IMR-90 (cell line): ENCODE data around the gene HS3ST2. TPM values are rescaled to one million over a fixed set of nuclear protein-coding genes. Genes with fewer than 3 reads are reported as not detected.

ENCODE experiments used
- ATAC-seq: fragments of 200-7000 bp; cut with Tn5 transposase; 2 replicates; pipeline ENCODE4 v1.9.1; 2020; ENCODE audit warnings: low read depth, mild to moderate bottlenecking, moderate library complexity
- BruUV-seq: library from RNA; stranded (reverse); fragments of 400-500 nt; replicated peaks from 2 replicates; lab custom pipeline; 2021; lab: Mats Ljungman, UMichigan
- CTCF ChIA-PET: fragments of 300-600 bp; formaldehyde crosslinking; extraction: SDS; loops from one replicate; lab custom pipeline; 2021; ENCODE audit warnings: antibody characterized with exemption; lab: Yijun Ruan, JAX
- POLR2A ChIA-PET: fragments of 300-600 bp; sonication (Branson Sonifier 250); formaldehyde crosslinking; loops from one replicate; lab custom pipeline; 2022; ENCODE audit warnings: antibody characterized with exemption; ENCODE audit not compliant: unreplicated experiment; lab: Charles Lee
- DNase-seq: peaks from one replicate; pipeline ENCODE4 v3.0.0; 2013
- H2AFZ ChIP-seq: replicated peaks from 2 replicates; pipeline ENCODE3; 2013; ENCODE audit warnings: low read length, mild to moderate bottlenecking; ENCODE audit not compliant: poor library complexity
- H2AK5ac ChIP-seq: 2 replicates; pipeline ENCODE4 v1.6.1; 2013; ENCODE audit warnings: low read depth, low read length, inconsistent platforms
- H2AK9ac ChIP-seq: replicated peaks from 2 replicates; pipeline ENCODE3; 2013; ENCODE audit warnings: mild to moderate bottlenecking, low read depth, low read length, moderate library complexity; ENCODE audit not compliant: poor library complexity
- H2BK120ac ChIP-seq: 2 replicates; pipeline ENCODE4 v1.6.1; 2013; ENCODE audit warnings: low read depth, low read length, inconsistent platforms
- H2BK15ac ChIP-seq: 3 replicates; pipeline ENCODE4 v1.6.1; 2013; ENCODE audit warnings: low read depth, low read length, inconsistent platforms
- H2BK20ac ChIP-seq: 2 replicates; pipeline ENCODE4 v1.6.1; 2013; ENCODE audit warnings: low read depth, mild to moderate bottlenecking, inconsistent platforms, low read length, moderate library complexity
- H2BK5ac ChIP-seq: 2 replicates; pipeline ENCODE4 v1.6.1; 2013; ENCODE audit warnings: mild to moderate bottlenecking, low read depth, low read length, inconsistent platforms; ENCODE audit not compliant: poor library complexity, severe bottlenecking
- H3K14ac ChIP-seq: replicated peaks from 2 replicates; pipeline ENCODE4 v1.6.1; 2013; ENCODE audit warnings: low read depth, low read length, inconsistent platforms
- H3K18ac ChIP-seq: 2 replicates; pipeline ENCODE4 v1.6.1; 2013; ENCODE audit warnings: low read depth, low read length, control low read depth
- H3K23ac ChIP-seq: 2 replicates; pipeline ENCODE4 v1.6.1; 2013; ENCODE audit warnings: low read depth, low read length, inconsistent platforms
- H3K27ac ChIP-seq: 2 replicates; pipeline ENCODE4 v1.5.1; 2013; ENCODE audit warnings: mild to moderate bottlenecking, control low read depth, low read length; ENCODE audit not compliant: insufficient read depth
- H3K27me3 ChIP-seq: 2 replicates; pipeline ENCODE4 v1.6.1; 2013; ENCODE audit warnings: low read length; ENCODE audit not compliant: control insufficient read depth, insufficient read depth
- H3K36me3 ChIP-seq: 2 replicates; pipeline ENCODE4 v1.6.1; 2013; ENCODE audit warnings: low read length, mixed read lengths; ENCODE audit not compliant: control insufficient read depth, insufficient read depth
- H3K4ac ChIP-seq: 2 replicates; pipeline ENCODE4 v1.6.1; 2013; ENCODE audit warnings: low read depth, low read length, inconsistent platforms
- H3K4me1 ChIP-seq: 2 replicates; pipeline ENCODE4 v1.6.1; 2013; ENCODE audit warnings: low read length, mixed read lengths; ENCODE audit not compliant: control insufficient read depth, insufficient read depth
- H3K4me2 ChIP-seq: 2 replicates; pipeline ENCODE4 v1.6.1; 2013; ENCODE audit warnings: low read depth, mild to moderate bottlenecking, control low read depth, low read length, moderate library complexity
- H3K4me3 ChIP-seq: 2 replicates; pipeline ENCODE4 v1.5.1; 2013; ENCODE audit warnings: low read depth, mild to moderate bottlenecking, control low read depth, low read length, moderate library complexity; ENCODE audit not compliant: insufficient read depth
- H3K56ac ChIP-seq: 2 replicates; pipeline ENCODE4 v1.6.1; 2013; ENCODE audit warnings: low read length, inconsistent platforms; ENCODE audit not compliant: insufficient read depth; ENCODE audit errors: extremely low read depth
- H3K79me1 ChIP-seq, 2 experiments: 2 replicates each; pipeline ENCODE4 v1.6.1; 2013; ENCODE audit warnings: low read length in 2 of 2, inconsistent platforms in 1 of 2, low read depth in 1 of 2
- H3K9ac ChIP-seq: 2 replicates; pipeline ENCODE4 v1.6.1; 2013; ENCODE audit warnings: low read depth, low read length, control low read depth
- H3K9me1 ChIP-seq: 2 replicates; pipeline ENCODE4 v1.6.1; 2013; ENCODE audit warnings: low read length, inconsistent platforms; ENCODE audit not compliant: insufficient read depth
- H3K9me3 ChIP-seq: 2 replicates; pipeline ENCODE4 v1.6.1; 2013; ENCODE audit warnings: low read length; ENCODE audit not compliant: control insufficient read depth, insufficient read depth
- H4K20me1 ChIP-seq: 2 replicates; pipeline ENCODE4 v1.6.1; 2013; ENCODE audit warnings: low read length, inconsistent platforms; ENCODE audit not compliant: insufficient read depth
- H4K5ac ChIP-seq: 2 replicates; pipeline ENCODE4 v1.6.1; 2013; ENCODE audit warnings: mild to moderate bottlenecking, low read depth, low read length, control low read depth
- H4K8ac ChIP-seq, 2 experiments: 2 replicates each; pipeline ENCODE4 v1.6.1; 2013; ENCODE audit warnings: low read depth in 2 of 2, low read length in 2 of 2, control low read depth in 1 of 2, inconsistent platforms in 1 of 2
- H4K91ac ChIP-seq: 2 replicates; pipeline ENCODE4 v1.6.1; 2013; ENCODE audit warnings: low read depth, low read length, inconsistent platforms; ENCODE audit not compliant: insufficient read depth
- USF2 ChIP-seq: fragments of 150-350 bp; IDR thresholded peaks from 2 replicates; pipeline ENCODE4 v1.6.1; 2017; ENCODE audit warnings: mild to moderate bottlenecking, antibody characterized with exemption, low read length, low read depth
- WGBS, 2 experiments: methylation state at CpG; one replicate each; pipeline versions ENCODE4 v1.1.5 to v1.1.7; 2013; ENCODE audit warnings: missing lambda C conversion rate in 2 of 2; ENCODE audit not compliant: insufficient read length in 1 of 2; ENCODE audit errors: extremely low coverage in 2 of 2; 5-methylcytosine and 5-hydroxymethylcytosine counted together
- dilution Hi-C: fragments of 300-500 bp; cut with HindIII; formaldehyde crosslinking; loops from one replicate; pipeline ENCODE4 v1.14.3; 2018; ENCODE audit warnings: low sequenced_read_pairs; ENCODE audit not compliant: unreplicated experiment
- in situ Hi-C: fragments of 300-500 bp; cut with MboI; formaldehyde crosslinking; loops from 3 replicates; pipeline ENCODE4 v1.14.3; 2019; ENCODE audit warnings: low sequenced_read_pairs, inconsistent platforms, mixed read lengths
- intact Hi-C: fragments of 100-400 bp; cut with micrococcal nuclease; formaldehyde crosslinking; loops from 2 replicates; pipeline ENCODE4 v1.10.0; 2022
- polyA plus RNA-seq, 3 experiments: library from polyadenylated mRNA; depleted of rRNA; stranded (reverse); fragments of >200 nt; gene quantifications; 2 replicates each; pipeline ENCODE4 v1.2.3, GENCODE V29; 2012; ENCODE audit warnings: low replicate concordance in 1 of 3
- total RNA-seq: library from RNA; depleted of rRNA; stranded (reverse); fragments of >200 nt; gene quantifications from 2 replicates; pipeline ENCODE4 v1.2.3, GENCODE V29; 2012

HS3ST2 gene
- total and polyA plus RNA-seq, 2 of the 4 experiments (the other 2 are of a cell fraction), result not detected

- H4K20me1 ChIP-seq, result no peaks in the 10 kb centered on the region
- H4K91ac ChIP-seq, result no peak overlapping the region
- WGBS, 2 experiments, result no CpG with 5 or more reads among the region's 6 CpGs
- no peak overlapping the region for H3K4ac ChIP-seq
- no TSS peak for BruUV-seq
- in situ Hi-C loops, result no loop called here
- no peak overlapping the region for H3K27ac ChIP-seq
- H2AK5ac ChIP-seq, result no peak overlapping the region
- H3K9me1 ChIP-seq, result no peaks in the 10 kb centered on the region; the same call in 1 of the 2 replicates
- no peak overlapping the region for H2BK5ac ChIP-seq
- H4K5ac ChIP-seq, result no peak overlapping the region
- H3K36me3 ChIP-seq, result no peaks in the 10 kb centered on the region
- intact Hi-C loops, result no loop called here
- H3K23ac ChIP-seq, result no peak overlapping the region
- no peak overlapping the region for H3K4me3 ChIP-seq
- H2BK15ac ChIP-seq, result no peak overlapping the region
- H4K8ac ChIP-seq, result no peak overlapping the region
- no peak overlapping the region for H3K14ac ChIP-seq
- no peaks in the 10 kb centered on the region; the same call in 1 of the 2 replicates for H3K27me3 ChIP-seq
- H3K79me1 ChIP-seq, result no peaks in the 10 kb centered on the region
- no peaks in the 10 kb centered on the region for H3K9me3 ChIP-seq
- DNase-seq (no peak), ATAC-seq (no peak)
- dilution Hi-C loops, result no loop called here
- no peak overlapping the region for H3K18ac ChIP-seq
- H3K4me1 ChIP-seq, result no peaks in the 10 kb centered on the region
- H3K56ac ChIP-seq, result no peak overlapping the region
- no peak overlapping the region for H2BK120ac ChIP-seq
- H2AFZ ChIP-seq, result no peak overlapping the region
- ChIA-PET CTCF (interaction anchor here (0.9 kb wide), 1 partner anchor 533 kb away, joined by 3 read pairs; no protein-coding TSS in a partner anchor), POLR2A (no interaction called here)
- no peak overlapping the region for H3K9ac ChIP-seq
- H3K4me2 ChIP-seq, result no peak overlapping the region
- no peak for TF ChIP-seq USF2
- H2BK20ac ChIP-seq, result no peak overlapping the region
- no peak overlapping the region for H2AK9ac ChIP-seq
Measured at GRCh38 chr16:22900863-22901262, 86.9 kb downstream of the HS3ST2 start.
